HG02571 (cell line): ENCODE data around the gene RDH12.
"Not testable (repeated sequence)": the region's sequence is repeated elsewhere in the genome, so short reads cannot be mapped to it uniquely, and the experiment has no call there.

Source experiments
- ATAC-seq: cut with Tn5 transposase; IDR thresholded peaks from one replicate; pipeline ENCODE4 v1.9.1; 2021; ENCODE audit warnings: mild to moderate bottlenecking, moderate library complexity; ENCODE audit not compliant: unreplicated experiment

RDH12 gene

DNA sequence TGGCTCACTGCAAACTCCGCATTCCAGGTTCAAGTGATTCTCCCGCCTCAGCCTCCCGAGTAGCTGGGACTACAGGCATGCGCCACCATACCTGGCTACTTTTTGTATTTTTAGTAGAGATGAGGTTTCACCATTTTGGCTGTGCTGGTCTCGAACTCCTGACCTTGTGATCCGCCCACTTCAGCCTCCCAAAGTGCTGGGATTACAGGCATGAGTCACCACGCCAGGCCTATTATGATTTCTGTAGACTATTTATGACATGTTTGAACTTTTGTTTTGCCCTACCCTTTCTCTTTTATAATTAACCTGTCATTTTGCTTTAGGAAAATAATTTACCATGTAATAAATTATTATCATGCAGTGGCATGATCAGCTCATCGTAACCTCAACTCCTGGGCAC is at the start of gene RDH12:
Gene RDH12, plus strand, starts transcription at position 395 of the 400 bp plus-strand sequence. CDS start 20,757 bp downstream, outside the sequence.
- not testable (repeated sequence) for ATAC-seq

DNA sequence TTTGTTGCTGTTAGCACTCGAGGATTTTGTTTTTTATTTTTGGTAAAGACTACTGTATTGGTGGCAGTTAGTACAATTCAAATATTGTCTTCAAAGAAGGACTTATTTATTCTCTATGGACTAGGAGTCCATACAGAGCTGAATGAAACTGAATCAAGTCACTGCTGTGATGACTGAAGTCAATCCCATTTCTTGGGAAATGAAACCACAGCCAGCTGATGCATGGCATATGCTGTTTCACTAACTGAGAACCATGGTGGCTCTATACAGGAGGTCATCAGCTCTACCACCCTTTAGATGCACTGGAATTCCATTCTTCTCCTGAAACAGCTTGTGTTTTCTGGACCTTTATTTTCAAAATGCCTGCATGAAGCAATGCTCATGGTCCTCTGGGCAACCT is 49.5 kb upstream of the RDH12 start:
- no peak for ATAC-seq

DNA sequence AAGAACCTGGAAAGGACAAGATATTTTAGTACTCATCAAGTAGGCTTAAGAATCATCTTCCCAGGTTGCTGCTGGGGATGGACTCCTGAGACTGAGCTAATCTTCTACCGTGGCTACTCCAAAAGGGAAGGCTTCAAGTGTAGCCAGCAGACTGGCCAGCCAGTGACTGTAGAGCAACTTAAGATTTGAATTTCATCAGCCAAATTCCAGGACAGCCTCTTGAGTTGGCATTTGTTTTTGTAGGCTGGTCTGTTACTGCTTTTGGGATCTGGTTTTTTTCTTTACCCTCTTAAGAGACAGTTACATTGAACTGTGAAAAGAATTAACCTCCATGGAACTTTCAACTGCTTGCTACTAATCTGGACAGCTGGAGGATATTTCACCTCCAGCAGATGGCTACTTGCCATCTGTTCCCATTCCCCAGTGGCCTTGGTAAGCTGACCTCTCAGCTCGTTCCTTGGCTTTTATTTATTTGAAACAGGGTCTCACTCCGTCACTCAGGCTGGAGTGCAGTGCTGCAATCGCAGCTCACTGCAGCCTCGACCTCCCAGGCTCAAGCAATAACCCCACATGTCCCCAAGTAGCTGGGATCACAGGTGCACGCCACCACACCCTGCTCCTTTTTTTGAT is 47.9 kb upstream of the RDH12 start:
- no peak for ATAC-seq

- ATAC-seq = no peak
These were observed 38.1 kb upstream of the RDH12 start for GRCh38 chr14:67663633-67664032.

DNA sequence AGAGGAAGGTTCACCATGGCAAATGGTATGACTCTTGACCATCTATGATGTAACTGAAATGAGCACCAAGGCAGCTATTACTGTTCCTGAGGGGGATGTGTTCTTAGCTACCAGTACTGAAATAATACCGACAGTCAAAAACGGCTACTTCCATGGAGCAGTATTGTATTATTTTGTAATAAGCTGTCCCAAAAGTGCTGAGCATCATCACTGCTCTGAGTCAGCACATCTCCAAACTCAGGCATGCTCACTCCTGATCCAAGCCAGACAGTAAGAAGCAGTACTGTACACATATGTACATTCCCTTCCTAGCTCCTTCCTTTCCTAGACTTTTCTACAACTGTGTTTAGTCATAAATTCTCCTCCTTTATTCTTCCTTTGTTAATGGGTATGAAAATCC is 35.8 kb upstream of the RDH12 start:
- ATAC-seq = no peak

- ATAC-seq = no peak
These were observed 34.8 kb upstream of the RDH12 start for GRCh38 chr14:67666750-67667449.

- no peak for ATAC-seq
These were observed 33.1 kb upstream of the RDH12 start for GRCh38 chr14:67668559-67668958.

DNA sequence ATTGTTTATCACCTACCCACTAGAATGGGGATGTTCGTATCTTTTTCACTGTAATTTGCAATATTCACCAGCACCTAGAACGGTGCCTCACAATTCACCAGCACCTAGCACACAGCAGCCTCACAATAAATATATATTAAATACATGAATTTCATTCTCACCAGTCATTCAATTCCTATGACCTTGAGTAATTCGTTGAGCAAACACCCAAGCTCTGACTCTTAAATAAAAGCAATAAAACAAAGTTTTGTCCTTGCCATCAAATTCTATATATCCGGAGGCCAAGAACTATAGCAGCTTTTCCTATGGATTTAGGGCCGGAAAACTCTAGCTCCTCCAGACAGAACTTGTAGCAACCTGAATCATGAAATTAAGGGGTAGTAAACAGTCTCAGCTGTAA is 28.2 kb upstream of the RDH12 start:
- ATAC-seq = no peak

GRCh38 chr14:67674139-67674479 is 27.6 kb upstream of the RDH12 start:
- peak; percentile 46 for ATAC-seq

DNA sequence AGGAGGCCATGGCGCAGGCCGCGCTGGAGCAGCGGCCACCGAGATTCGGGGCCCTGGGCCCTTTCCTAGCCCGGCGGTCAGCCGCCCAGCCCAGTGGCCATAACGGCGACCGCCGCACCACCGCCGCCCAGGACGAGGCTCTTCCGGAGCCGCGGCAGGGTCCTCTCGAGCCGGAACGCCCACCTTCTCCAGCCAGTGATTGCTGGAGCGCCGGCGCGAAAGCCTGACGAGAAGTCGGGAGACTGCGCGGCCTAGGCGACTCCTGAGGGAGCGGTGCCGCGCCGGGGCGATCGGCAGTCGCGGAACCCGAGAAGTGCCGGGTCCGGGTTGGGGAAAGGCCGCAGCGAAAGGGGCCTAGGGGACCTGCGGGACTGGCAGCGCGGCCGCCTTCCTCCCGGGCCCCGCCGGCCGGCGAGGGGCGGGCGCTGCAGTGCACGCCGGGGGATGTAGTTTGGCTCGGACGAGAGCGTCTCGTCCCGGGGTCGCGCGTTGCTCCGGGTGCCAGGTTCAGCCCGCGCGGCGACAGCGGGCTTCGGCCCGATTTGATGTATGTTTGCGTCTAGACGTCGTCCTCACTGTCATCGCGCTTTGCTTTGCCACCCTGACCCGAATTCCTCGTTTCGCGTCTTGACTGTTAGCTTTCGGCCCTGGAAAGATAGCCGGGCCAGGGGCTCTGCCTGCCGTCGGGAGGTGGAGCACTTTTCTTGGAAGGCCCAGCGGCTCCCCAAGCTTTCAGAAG is 27.0 kb upstream of the RDH12 start, which contains the start of gene VTI1B:
Gene VTI1B, minus strand, starts transcription at position 153 of the 739 bp plus-strand sequence. Its CDS starts 143 bp downstream, at position 10.
- peak; percentile 84 for ATAC-seq

- no peak for ATAC-seq
These were observed 26.5 kb upstream of the RDH12 start for GRCh38 chr14:67675219-67675582.

GRCh38 chr14:67679006-67679405 is 22.7 kb upstream of the RDH12 start:
- ATAC-seq = no peak

DNA sequence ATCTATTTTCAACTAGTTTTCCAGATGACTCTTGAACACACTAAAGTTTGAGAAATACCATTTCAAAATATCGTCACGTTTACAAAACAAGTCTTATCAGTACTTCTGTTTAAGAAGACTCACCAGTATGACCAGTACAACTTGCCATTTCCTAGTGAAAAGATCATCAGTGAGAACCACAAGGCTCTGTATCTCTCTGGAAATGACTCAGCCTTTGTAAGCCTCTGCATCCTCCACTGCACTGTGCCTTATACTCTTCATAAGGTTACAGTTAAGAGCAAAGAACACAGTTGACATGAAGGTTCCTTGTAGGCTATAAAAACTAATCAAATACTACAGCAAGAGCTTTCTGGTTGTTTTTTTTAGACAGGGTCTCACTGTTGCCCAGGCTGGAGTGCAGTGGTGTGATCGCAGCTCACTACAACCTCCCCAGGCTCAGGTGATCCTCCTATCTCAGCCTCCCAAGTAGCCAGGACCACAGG is 21.5 kb upstream of the RDH12 start:
- ATAC-seq = peak; percentile 92

DNA sequence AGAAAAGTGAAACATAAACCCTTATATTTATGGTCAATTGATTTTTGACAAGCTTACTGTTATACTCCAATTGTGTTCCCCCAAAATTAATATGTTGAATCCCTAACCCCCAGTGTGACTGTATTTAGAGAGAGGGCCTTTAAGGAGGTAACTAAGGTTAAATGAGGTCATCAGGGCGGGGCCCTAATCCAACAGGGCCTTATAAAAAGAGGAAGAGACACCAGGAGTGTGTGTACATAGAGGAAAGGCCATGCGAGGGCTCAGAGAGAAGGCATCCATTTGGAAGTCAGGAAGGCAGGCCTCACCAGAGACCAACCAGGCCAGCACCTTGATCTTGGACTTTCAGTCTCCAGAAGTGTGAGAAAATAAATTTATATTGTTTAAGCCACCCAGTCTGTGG is 20.7 kb upstream of the RDH12 start:
- no peak for ATAC-seq

GRCh38 chr14:67683842-67684241 is 17.8 kb upstream of the RDH12 start:
- ATAC-seq = no peak

DNA sequence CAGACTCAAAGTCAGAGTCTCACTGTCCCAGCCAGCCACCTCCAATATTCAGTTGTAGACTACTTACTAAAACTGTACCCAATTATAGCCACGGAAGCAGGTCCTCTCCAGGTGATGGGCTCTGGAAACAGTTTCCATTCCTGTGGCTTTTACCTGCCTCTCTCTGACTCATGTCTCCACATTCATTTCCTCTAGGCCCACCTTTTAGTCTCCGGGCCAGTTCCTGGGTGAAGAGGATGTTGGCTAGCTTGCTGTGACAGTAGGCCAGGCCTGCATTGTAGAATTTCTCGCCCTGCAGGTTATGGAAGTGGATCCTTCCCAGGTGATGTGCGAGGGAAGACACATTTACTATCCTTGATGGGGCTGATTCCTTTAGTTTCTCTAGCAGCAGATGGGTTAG is 11.7 kb upstream of the RDH12 start:
- ATAC-seq = no peak

- ATAC-seq = peak; percentile 80
These were observed 6.8 kb upstream of the RDH12 start for GRCh38 chr14:67694791-67695393.

GRCh38 chr14:67695394-67695949 is 6.2 kb upstream of the RDH12 start, which contains the start of gene RDH11:
RDH11 (minus strand) TSS chr14:67695764; CDS start chr14:67695703, 61 bp downstream.
- peak; percentile 90 for ATAC-seq

DNA sequence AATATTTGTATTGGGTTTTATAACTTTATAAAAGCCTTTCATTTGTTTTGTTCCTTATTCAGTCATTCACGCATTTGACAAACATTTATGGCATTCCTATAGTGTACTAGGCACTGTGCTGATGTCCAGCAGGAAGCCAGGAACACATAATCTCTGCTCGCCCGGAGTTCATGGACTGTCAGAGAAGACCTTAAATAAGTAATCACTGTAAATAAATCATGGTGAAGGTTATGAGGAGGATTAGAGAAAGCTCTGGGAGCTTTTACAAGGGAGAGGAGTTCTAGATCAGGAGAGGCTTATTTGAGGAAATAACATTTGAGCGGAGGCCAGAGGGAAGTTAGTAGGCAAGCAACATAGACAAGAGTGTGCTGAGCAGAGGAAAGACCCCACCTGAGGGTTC is 4.7 kb upstream of the RDH12 start:
- no peak for ATAC-seq

GRCh38 chr14:67698179-67698578 is 3.5 kb upstream of the RDH12 start:
- ATAC-seq = no peak

- no peak for ATAC-seq
These were observed 2.3 kb downstream of the RDH12 start for GRCh38 chr14:67703997-67704396.
